AG09309 (cell line): ENCODE data around the gene NYAP2.

Experiments used
- DNase-seq: peaks from one replicate; pipeline ENCODE4 v3.0.0-alpha.2; 2010; ENCODE audit warnings: low read depth
- H3K4me3 ChIP-seq: 2 replicates; pipeline ENCODE4 v1.5.1; 2011; ENCODE audit warnings: mild to moderate bottlenecking, low read depth, low read length, moderate library complexity; ENCODE audit not compliant: control insufficient read depth
- CTCF ChIP-seq: IDR thresholded peaks from 2 replicates; pipeline ENCODE4 v1.5.1; 2011; ENCODE audit warnings: mild to moderate bottlenecking, low read depth, low read length, inconsistent platforms; ENCODE audit not compliant: insufficient read depth, control insufficient read depth; ENCODE audit errors: missing control alignments

The NYAP2 gene

GRCh38 chr2:225569995-225570394 lies 170.5 kb downstream of the NYAP2 start:
- no peak overlapping the region for H3K4me3 ChIP-seq
- no peak for TF ChIP-seq CTCF
- DNase-seq, result no peak

- no peak overlapping the region for H3K4me3 ChIP-seq
- DNase-seq, result no peak
- no peak for TF ChIP-seq CTCF
Measured at GRCh38 chr2:225573603-225574002, 174.1 kb downstream of the NYAP2 start.

GRCh38 chr2:225574582-225575138 lies 175.2 kb downstream of the NYAP2 start:
- no peak overlapping the region for H3K4me3 ChIP-seq
- DNase-seq, result no peak
- no peak for TF ChIP-seq CTCF

- DNase-seq, result no peak
- TF ChIP-seq CTCF, result no peak
- no peak overlapping the region for H3K4me3 ChIP-seq
Measured at GRCh38 chr2:225581135-225581534, 181.6 kb downstream of the NYAP2 start.

GRCh38 chr2:225581906-225582305 lies 182.4 kb downstream of the NYAP2 start:
- no peak for TF ChIP-seq CTCF
- no peak for DNase-seq
- no peak overlapping the region for H3K4me3 ChIP-seq

- no peak overlapping the region for H3K4me3 ChIP-seq
- DNase-seq, result no peak
- no peak for TF ChIP-seq CTCF
Measured at GRCh38 chr2:225582355-225583116, 183.0 kb downstream of the NYAP2 start.
